Skeletal muscle satellite cell (primary cell): ENCODE measurements around the gene NOTUM.

Source experiments
- H3K27me3 ChIP-seq: 2 replicates; pipeline ENCODE4 v1.7.0; 2013; ENCODE audit warnings: low read length; ENCODE audit not compliant: control insufficient read depth, insufficient read depth
- H3K36me3 ChIP-seq: 2 replicates; pipeline ENCODE4 v1.7.0; 2013; ENCODE audit warnings: mild to moderate bottlenecking, control low read depth, low read length; ENCODE audit not compliant: insufficient read depth
- H3K4me1 ChIP-seq: 2 replicates; pipeline ENCODE4 v1.7.0; 2013; ENCODE audit warnings: low read length; ENCODE audit not compliant: control insufficient read depth, insufficient read depth
- H3K4me2 ChIP-seq: 2 replicates; pipeline ENCODE4 v1.7.0; 2013; ENCODE audit warnings: mild to moderate bottlenecking, low read length
- H3K4me3 ChIP-seq: 2 replicates; pipeline ENCODE4 v1.7.0; 2013; ENCODE audit warnings: low read length
- H3K9ac ChIP-seq: 2 replicates; pipeline ENCODE4 v1.7.0; 2013; ENCODE audit warnings: mild to moderate bottlenecking, low read depth, low read length, moderate library complexity
- H3K9me3 ChIP-seq: replicated peaks from 2 replicates; pipeline ENCODE4 v1.7.0; 2013; ENCODE audit warnings: mild to moderate bottlenecking, control low read depth, low read length

NOTUM gene

GRCh38 chr17:81950501-81950900 is 10.5 kb downstream of the NOTUM start:
- H3K4me3 ChIP-seq = no peak overlapping the region
- H3K4me2 ChIP-seq = no peak overlapping the region
- no peaks in the 10 kb centered on the region for H3K9me3 ChIP-seq
- H3K27me3 ChIP-seq = peaks cover 6% of the 10 kb centered on the region
- no peaks in the 10 kb centered on the region for H3K4me1 ChIP-seq
- no peak overlapping the region for H3K9ac ChIP-seq
- H3K36me3 ChIP-seq = no peaks in the 10 kb centered on the region

GRCh38 chr17:81948635-81949378 is 12.2 kb downstream of the NOTUM start:
- H3K27me3 ChIP-seq = peaks cover 10% of the 10 kb centered on the region
- H3K36me3 ChIP-seq = no peaks in the 10 kb centered on the region
- no peak overlapping the region for H3K9ac ChIP-seq

GRCh38 chr17:81947189-81947588 is 13.8 kb downstream of the NOTUM start, which contains the start of gene MYADML2:
Gene MYADML2 (minus strand): TSS chr17:81947233. CDS start chr17:81941741, 5,492 bp downstream.
- H3K36me3 ChIP-seq = no peaks in the 10 kb centered on the region
- H3K9ac ChIP-seq = no peak within 1 kb of the TSS
- no peaks in the 10 kb centered on the region for H3K9me3 ChIP-seq
- H3K27me3 ChIP-seq = peaks cover 12% of the 10 kb centered on the region
- H3K4me2 ChIP-seq = no peak within 1 kb of the TSS
- H3K4me3 ChIP-seq = no peak within 1 kb of the TSS
- H3K4me1 ChIP-seq = no peaks in the 10 kb centered on the region

More at GRCh38 chr17:81948635-81949378, 12.2 kb downstream of the NOTUM start:
- Histone ChIP-seq H3K9me3 (no peaks in the 10 kb centered on the region), H3K4me2 (no peak overlapping the region), H3K4me3 (no peak overlapping the region), H3K4me1 (no peaks in the 10 kb centered on the region)

GRCh38 chr17:81944858-81945257 is 16.1 kb downstream of the NOTUM start:
- Histone ChIP-seq H3K4me2 (no peak overlapping the region), H3K4me3 (no peak overlapping the region), H3K9me3 (no peaks in the 10 kb centered on the region), H3K4me1 (peaks cover 5% of the 10 kb centered on the region), H3K9ac (no peak overlapping the region), H3K27me3 (peaks cover 31% of the 10 kb centered on the region), H3K36me3 (no peaks in the 10 kb centered on the region)

- Histone ChIP-seq H3K27me3 (peaks cover 34% of the 10 kb centered on the region), H3K4me3 (no peak overlapping the region), H3K9ac (no peak overlapping the region), H3K4me1 (peaks cover 13% of the 10 kb centered on the region), H3K36me3 (no peaks in the 10 kb centered on the region), H3K9me3 (no peaks in the 10 kb centered on the region), H3K4me2 (no peak overlapping the region)
Observed at GRCh38 chr17:81942167-81942553, 18.8 kb downstream of the NOTUM start.

GRCh38 chr17:81941484-81942166 is 19.4 kb downstream of the NOTUM start:
- Histone ChIP-seq H3K4me3 (no peak overlapping the region), H3K4me2 (no peak overlapping the region), H3K9me3 (no peaks in the 10 kb centered on the region), H3K36me3 (no peaks in the 10 kb centered on the region), H3K9ac (no peak overlapping the region), H3K4me1 (peaks cover 16% of the 10 kb centered on the region), H3K27me3 (peaks cover 31% of the 10 kb centered on the region)

- H3K9ac ChIP-seq = no peak overlapping the region
- H3K4me2 ChIP-seq = no peak overlapping the region
- peaks cover 19% of the 10 kb centered on the region for H3K4me1 ChIP-seq
- no peaks in the 10 kb centered on the region for H3K9me3 ChIP-seq
- H3K36me3 ChIP-seq = no peaks in the 10 kb centered on the region
- H3K4me3 ChIP-seq = no peak overlapping the region
- H3K27me3 ChIP-seq = peaks cover 31% of the 10 kb centered on the region
Observed at GRCh38 chr17:81940538-81941483, 20.2 kb downstream of the NOTUM start.

- Histone ChIP-seq H3K27me3 (peaks cover 31% of the 10 kb centered on the region), H3K36me3 (no peaks in the 10 kb centered on the region), H3K4me1 (peaks cover 19% of the 10 kb centered on the region), H3K4me3 (no peak overlapping the region), H3K9ac (no peak overlapping the region), H3K9me3 (no peaks in the 10 kb centered on the region), H3K4me2 (peak overlapping the region; percentile 65)
Observed at GRCh38 chr17:81939881-81940385, 21.1 kb downstream of the NOTUM start.

- H3K27me3 ChIP-seq = peaks cover 27% of the 10 kb centered on the region
- H3K4me2 ChIP-seq = no peak overlapping the region
- H3K4me1 ChIP-seq = peaks cover 19% of the 10 kb centered on the region
- no peak overlapping the region for H3K9ac ChIP-seq
- no peaks in the 10 kb centered on the region for H3K36me3 ChIP-seq
- no peaks in the 10 kb centered on the region for H3K9me3 ChIP-seq
- H3K4me3 ChIP-seq = no peak overlapping the region
Observed at GRCh38 chr17:81939218-81939617, 21.8 kb downstream of the NOTUM start.

- Histone ChIP-seq H3K4me3 (no peak overlapping the region), H3K9ac (no peak overlapping the region), H3K4me2 (peak overlapping the region; percentile 48), H3K9me3 (no peaks in the 10 kb centered on the region), H3K4me1 (peaks cover 19% of the 10 kb centered on the region), H3K36me3 (no peaks in the 10 kb centered on the region), H3K27me3 (peaks cover 14% of the 10 kb centered on the region)
Observed at GRCh38 chr17:81935709-81936084, 25.3 kb downstream of the NOTUM start.
